Neuronal stem cell (in vitro differentiated cells): ENCODE data around the gene ZMYND11.

ENCODE experiments used
- DNase-seq: peaks from one replicate; pipeline ENCODE4 v3.0.0-alpha.2; 2013; ENCODE audit warnings: low spot score
- H2AFZ ChIP-seq: one replicate; pipeline ENCODE4 v1.6.1; 2013; ENCODE audit warnings: mild to moderate bottlenecking, low read length, inconsistent platforms
- H2AK5ac ChIP-seq: 2 replicates; pipeline ENCODE4 v1.6.1; 2013; ENCODE audit warnings: low read depth, mild to moderate bottlenecking, inconsistent platforms, low read length, moderate library complexity, mixed read lengths
- H2BK120ac ChIP-seq: 2 replicates; pipeline ENCODE4 v1.6.1; 2013; ENCODE audit warnings: low read depth, mild to moderate bottlenecking, inconsistent platforms, low read length, moderate library complexity, mixed read lengths
- H2BK12ac ChIP-seq: one replicate; pipeline ENCODE4 v1.6.1; 2013; ENCODE audit warnings: low read length, inconsistent platforms
- H2BK15ac ChIP-seq: 2 replicates; pipeline ENCODE4 v1.6.1; 2013; ENCODE audit warnings: mild to moderate bottlenecking, low read length, inconsistent platforms, mixed read lengths
- H2BK5ac ChIP-seq: one replicate; pipeline ENCODE4 v1.6.1; 2013; ENCODE audit warnings: inconsistent platforms, mild to moderate bottlenecking, low read length, moderate library complexity
- H3K14ac ChIP-seq: one replicate; pipeline ENCODE4 v1.6.1; 2013; ENCODE audit warnings: low read length, inconsistent platforms
- H3K18ac ChIP-seq: 2 replicates; pipeline ENCODE4 v1.6.1; 2013; ENCODE audit warnings: low read length, inconsistent platforms
- H3K23ac ChIP-seq: 2 replicates; pipeline ENCODE4 v1.6.1; 2013; ENCODE audit warnings: low read depth, mild to moderate bottlenecking, mixed read lengths, low read length, inconsistent platforms; ENCODE audit not compliant: poor library complexity
- H3K27ac ChIP-seq: replicated peaks from 3 replicates; pipeline ENCODE4 v1.5.1; 2013; ENCODE audit warnings: low read length, inconsistent platforms
- H3K27me3 ChIP-seq, 3 experiments: 2 replicates each; pipeline ENCODE4 v1.6.1; 2013; ENCODE audit warnings: low read length in 3 of 3, mild to moderate bottlenecking in 2 of 3, inconsistent platforms in 1 of 3, low read depth in 1 of 3, mixed read lengths in 1 of 3, moderate library complexity in 1 of 3; ENCODE audit not compliant: control insufficient read depth in 3 of 3, insufficient read depth in 3 of 3
- H3K36me3 ChIP-seq, 2 donors: replicated peaks in 1 of 2; 2 replicates each; pipeline ENCODE4 v1.6.1; 2013; ENCODE audit warnings: low read length in 2 of 2; ENCODE audit not compliant: control insufficient read depth in 2 of 2, insufficient read depth in 2 of 2
- H3K4ac ChIP-seq: 2 replicates; pipeline ENCODE4 v1.6.1; 2013; ENCODE audit warnings: inconsistent platforms, mild to moderate bottlenecking, low read length, moderate library complexity
- H3K4me1 ChIP-seq, 2 donors: 1 replicate in 1 of 2; 2 replicates in 1 of 2; pipeline ENCODE4 v1.6.1; 2013; ENCODE audit warnings: low read length in 2 of 2, low read depth in 1 of 2; ENCODE audit not compliant: control insufficient read depth in 2 of 2, insufficient read depth in 1 of 2
- H3K4me2 ChIP-seq: one replicate; pipeline ENCODE4 v1.6.1; 2013; ENCODE audit warnings: mild to moderate bottlenecking, low read length, inconsistent platforms; ENCODE audit not compliant: insufficient read depth, poor library complexity, severe bottlenecking
- H3K4me3 ChIP-seq, 2 donors: 2 replicates each; pipeline ENCODE4 v1.5.1; 2013; ENCODE audit warnings: low read length in 2 of 2, mild to moderate bottlenecking in 2 of 2, inconsistent platforms in 1 of 2, moderate library complexity in 1 of 2
- H3K79me1 ChIP-seq: one replicate; pipeline ENCODE4 v1.6.1; 2013; ENCODE audit warnings: low read depth, mild to moderate bottlenecking, inconsistent platforms, low read length, moderate library complexity
- H3K9ac ChIP-seq: one replicate; pipeline ENCODE4 v1.6.1; 2013; ENCODE audit warnings: mild to moderate bottlenecking, low read depth, low read length, inconsistent platforms; ENCODE audit not compliant: poor library complexity
- H3K9me3 ChIP-seq, 2 donors: replicated peaks in 1 of 2; 2 replicates each; pipeline versions ENCODE3 to v1.6.1; 2013; ENCODE audit warnings: low read length in 2 of 2, mild to moderate bottlenecking in 2 of 2, inconsistent platforms in 1 of 2, low read depth in 1 of 2, mixed read lengths in 1 of 2, moderate library complexity in 1 of 2; ENCODE audit not compliant: control insufficient read depth in 2 of 2, insufficient read depth in 1 of 2
- H4K8ac ChIP-seq: one replicate; pipeline ENCODE4 v1.6.1; 2013; ENCODE audit warnings: low read depth, mild to moderate bottlenecking, inconsistent platforms, low read length, moderate library complexity
- H4K91ac ChIP-seq: one replicate; pipeline ENCODE4 v1.6.1; 2013; ENCODE audit warnings: low read length, low read depth, mild to moderate bottlenecking, inconsistent platforms; ENCODE audit not compliant: poor library complexity
- WGBS, 2 donors: extraction: QIAGEN DNeasy Blood & Tissue Kit; methylation state at CpG; one replicate each; pipeline ENCODE4 v1.1.7; 2013; ENCODE audit warnings: missing lambda C conversion rate in 2 of 2, mixed read lengths in 1 of 2; ENCODE audit not compliant: insufficient read length in 2 of 2, insufficient replicate concordance in 1 of 2; ENCODE audit errors: extremely low coverage in 2 of 2; 5-methylcytosine and 5-hydroxymethylcytosine counted together

The ZMYND11 gene

DNA sequence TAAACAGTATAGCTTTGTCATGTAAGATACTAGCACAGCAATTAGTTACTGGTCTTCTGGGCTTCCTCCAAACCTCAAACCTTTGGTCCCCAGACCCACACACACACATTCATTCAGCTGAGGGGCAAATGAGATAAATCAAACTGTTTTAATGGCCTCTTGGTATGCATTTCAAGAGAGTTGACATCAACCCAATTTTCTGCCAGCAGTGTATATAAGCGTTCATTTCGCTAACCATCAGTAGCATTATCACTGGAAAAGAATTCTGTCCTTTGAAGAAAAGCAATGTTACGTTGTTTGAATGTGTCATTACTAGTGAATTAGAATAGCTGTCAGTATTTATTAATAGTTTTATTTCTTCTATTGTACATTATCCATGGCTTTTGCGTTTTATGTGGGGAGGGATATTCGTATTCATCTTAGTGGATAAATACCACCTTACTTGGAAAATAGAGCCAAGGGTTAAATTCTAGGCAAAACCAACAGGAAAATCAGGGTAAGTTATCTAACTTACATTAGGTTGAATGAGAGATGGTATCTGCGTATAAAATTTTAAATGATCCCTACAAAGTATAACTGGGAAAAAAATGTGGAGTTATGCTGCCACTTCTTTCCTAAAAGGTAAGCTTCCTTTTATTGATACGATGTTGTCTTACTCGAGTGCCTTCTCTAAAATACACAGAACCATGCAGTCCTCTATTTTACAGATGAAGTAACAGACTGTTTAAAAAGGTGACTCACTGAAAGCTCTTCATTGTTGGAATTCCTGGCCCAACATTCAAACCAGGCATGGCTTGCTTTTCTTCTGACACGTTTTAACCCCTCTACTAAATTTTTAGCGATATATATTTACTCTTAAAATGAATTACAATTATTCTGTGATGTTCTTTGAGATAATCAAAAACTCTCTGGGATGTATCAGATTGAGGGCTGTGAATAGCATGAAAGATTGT is 2.0 kb upstream of the ZMYND11 start:
- no peaks in the 10 kb centered on the region for H3K9me3 ChIP-seq
- H3K9ac ChIP-seq, result no peak overlapping the region
- no CpG with 5 or more reads among the region's 10 CpGs for WGBS, 2 donors
- DNase-seq, result no peak
- H3K27me3 ChIP-seq, result no peaks in the 10 kb centered on the region
- no peak overlapping the region for H2BK15ac ChIP-seq
- no peak overlapping the region for H2AK5ac ChIP-seq
- H3K23ac ChIP-seq, result no peak overlapping the region
- no peak overlapping the region for H4K8ac ChIP-seq
- H3K14ac ChIP-seq, result no peak overlapping the region
- H2BK12ac ChIP-seq, result no peak overlapping the region
- H3K4me2 ChIP-seq, result no peak overlapping the region
- no peak overlapping the region for H2BK5ac ChIP-seq
- H2BK120ac ChIP-seq, result no peak overlapping the region
- H3K27ac ChIP-seq, result no peak overlapping the region
- no peak overlapping the region for H2AFZ ChIP-seq
- H3K79me1 ChIP-seq, result peaks cover 10% of the 10 kb centered on the region
- no peak overlapping the region for H4K91ac ChIP-seq
- H3K18ac ChIP-seq, result no peak overlapping the region
- no peak overlapping the region for H3K4ac ChIP-seq
- peak overlapping the region in 1 of 2 donors; percentile 62 for H3K4me3 ChIP-seq
- no peaks in the 10 kb centered on the region for H3K36me3 ChIP-seq
- H3K4me1 ChIP-seq, result peaks cover 8 to 14% of the 10 kb centered on the region in 2 donors

DNA sequence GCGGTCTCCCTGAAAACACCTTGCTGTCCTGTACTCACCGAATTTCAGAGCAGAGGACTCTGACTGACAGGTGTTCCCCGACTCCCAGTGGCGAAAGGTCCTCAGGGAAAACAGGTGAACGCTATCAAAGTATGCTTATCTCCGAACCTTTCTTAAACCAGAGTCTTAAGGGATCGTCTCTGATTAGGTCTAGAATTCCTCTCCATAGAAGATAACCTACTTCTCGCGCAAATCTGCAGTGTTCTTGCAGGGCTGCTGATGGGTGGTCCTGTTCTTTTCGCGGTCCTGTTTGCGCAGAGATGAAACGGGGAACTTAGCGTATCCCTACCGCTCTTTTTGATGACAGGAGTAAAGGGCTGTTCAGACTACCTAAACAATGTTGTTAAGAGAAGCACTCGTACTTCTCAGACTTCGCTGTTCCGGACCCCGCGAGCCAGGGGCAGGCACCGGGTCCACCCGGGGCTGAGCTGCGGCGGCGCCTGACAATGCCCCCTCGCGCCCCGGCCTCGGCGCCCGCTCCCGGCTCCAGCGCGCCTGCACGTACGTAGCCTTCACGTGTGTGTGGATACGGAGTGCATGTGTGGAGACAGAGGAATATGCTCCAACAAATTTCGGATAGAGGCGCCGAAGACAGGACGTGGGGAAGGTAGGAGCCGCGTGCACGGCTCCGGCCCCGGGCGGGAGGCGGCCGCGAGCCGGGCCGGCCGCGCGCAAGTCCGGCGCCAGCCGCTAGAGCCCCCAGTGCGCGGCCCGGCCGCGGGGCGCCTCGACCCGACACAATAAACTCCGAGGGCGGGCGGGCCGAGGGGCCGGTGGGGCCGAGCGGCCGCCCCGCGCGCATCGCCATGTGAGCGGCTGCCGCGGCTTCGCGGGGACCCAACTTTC is 766 bp upstream of the ZMYND11 start:
- peak overlapping the region; percentile 80 for H3K27ac ChIP-seq
- WGBS, 2 donors, result no CpG with 5 or more reads among the region's 84 CpGs

DNA sequence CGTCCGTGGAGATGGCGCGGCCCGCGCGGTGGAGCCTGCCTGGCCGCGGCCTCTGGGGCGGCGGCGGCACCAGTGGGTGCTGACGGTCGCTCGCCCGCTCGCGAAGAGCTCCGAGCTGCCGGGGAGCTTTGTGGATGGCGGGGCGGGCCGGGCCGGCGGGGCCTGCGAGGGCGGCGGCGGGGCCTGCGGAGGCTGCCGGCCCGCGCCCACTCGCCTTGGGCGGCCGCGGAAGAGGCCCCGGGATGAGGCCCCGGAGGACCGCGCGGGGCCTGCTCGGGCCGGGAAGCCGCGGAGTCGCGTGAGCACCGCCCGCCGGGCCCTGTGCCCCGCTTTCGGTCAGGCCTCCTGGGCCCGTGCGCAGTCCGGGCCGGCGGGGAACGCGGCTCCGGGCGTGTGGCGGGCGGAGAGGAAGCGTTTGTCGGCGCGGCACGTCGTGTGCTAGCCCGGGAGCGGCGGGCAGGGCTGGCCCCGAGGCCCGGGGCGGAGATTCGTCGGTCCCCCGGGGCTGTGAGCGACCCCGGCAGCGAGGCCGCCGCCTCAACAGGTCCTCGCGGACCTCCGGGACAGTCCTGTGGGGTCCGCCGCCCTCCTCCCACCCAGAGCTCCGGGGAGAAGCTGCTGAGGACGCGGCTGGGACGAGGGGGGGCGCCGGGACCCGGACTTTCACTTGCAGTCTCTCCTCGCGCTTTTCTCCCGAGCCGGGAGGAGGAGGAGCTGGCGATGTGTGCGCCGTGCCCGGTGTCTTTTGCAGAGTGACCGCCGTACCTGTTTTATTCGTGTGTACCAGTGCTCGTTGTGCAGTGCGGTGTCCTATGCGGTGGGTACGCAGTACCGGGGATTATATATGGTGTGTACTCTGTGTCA is 578 bp downstream of the ZMYND11 start:
- DNase-seq, result peak; percentile 42
- H2AFZ ChIP-seq, result peak overlapping the region; percentile 93
- peak overlapping the region; percentile 63 for H2AK5ac ChIP-seq
- H2BK5ac ChIP-seq, result peak overlapping the region; percentile 2
- peak overlapping the region; percentile 85 for H4K91ac ChIP-seq
- H3K4me3 ChIP-seq, result peak overlapping the region; percentile 62 to 98
- no peak overlapping the region for H2BK15ac ChIP-seq
- H3K79me1 ChIP-seq, result peaks cover 10% of the 10 kb centered on the region
- no peak overlapping the region for H4K8ac ChIP-seq
- no peaks in the 10 kb centered on the region for H3K36me3 ChIP-seq
- peak overlapping the region; percentile 96 for H3K9ac ChIP-seq
- peak overlapping the region; percentile 71 for H3K14ac ChIP-seq
- H3K23ac ChIP-seq, result peak overlapping the region; percentile 5
- no peak overlapping the region for H2BK12ac ChIP-seq
- peaks cover 8 to 14% of the 10 kb centered on the region in 2 donors for H3K4me1 ChIP-seq
- H3K4me2 ChIP-seq, result peak overlapping the region; percentile 52
- H3K9me3 ChIP-seq, result no peaks in the 10 kb centered on the region
- H3K27me3 ChIP-seq, result no peaks in the 10 kb centered on the region
- no peak overlapping the region for H2BK120ac ChIP-seq
- peak overlapping the region; percentile 97 for H3K18ac ChIP-seq
- H3K27ac ChIP-seq, result peak overlapping the region; percentile 57
- no peak overlapping the region for H3K4ac ChIP-seq
- WGBS, 2 donors, result no CpG with 5 or more reads among the region's 112 CpGs

More for the DNA sequence above, 766 bp upstream of the ZMYND11 start:
- peak overlapping the region; percentile 65 for H3K23ac ChIP-seq
- no peaks in the 10 kb centered on the region for H3K36me3 ChIP-seq
- no peak overlapping the region for H2AK5ac ChIP-seq
- no peak overlapping the region for H2BK12ac ChIP-seq
- no peak overlapping the region for H2BK15ac ChIP-seq
- DNase-seq, result peak; percentile 26
- H3K14ac ChIP-seq, result peak overlapping the region; percentile 99
- H4K91ac ChIP-seq, result no peak overlapping the region
- H3K4ac ChIP-seq, result peak overlapping the region; percentile 61
- H3K27me3 ChIP-seq, result no peaks in the 10 kb centered on the region
- H3K18ac ChIP-seq, result peak overlapping the region; percentile 100
- H4K8ac ChIP-seq, result peak overlapping the region; percentile 95
- peaks cover 10% of the 10 kb centered on the region for H3K79me1 ChIP-seq
- H3K4me1 ChIP-seq, result peaks cover 8 to 14% of the 10 kb centered on the region in 2 donors
- peak overlapping the region; percentile 99 for H3K9ac ChIP-seq
- H3K4me3 ChIP-seq, result peak overlapping the region; percentile 62 to 98
- H2BK5ac ChIP-seq, result peak overlapping the region; percentile 73
- peak overlapping the region; percentile 87 for H2BK120ac ChIP-seq
- no peaks in the 10 kb centered on the region for H3K9me3 ChIP-seq
- peak overlapping the region; percentile 59 for H3K4me2 ChIP-seq
- H2AFZ ChIP-seq, result peak overlapping the region; percentile 93
